GM15510 (cell line): ENCODE data around the gene TMEM51.

ENCODE experiments used
- POLR2A ChIP-seq: IDR thresholded peaks from 3 replicates; pipeline ENCODE4 v1.6.1; 2011; ENCODE audit warnings: borderline replicate concordance; ENCODE audit not compliant: insufficient read length; ENCODE audit errors: extremely low read depth

Gene TMEM51

DNA sequence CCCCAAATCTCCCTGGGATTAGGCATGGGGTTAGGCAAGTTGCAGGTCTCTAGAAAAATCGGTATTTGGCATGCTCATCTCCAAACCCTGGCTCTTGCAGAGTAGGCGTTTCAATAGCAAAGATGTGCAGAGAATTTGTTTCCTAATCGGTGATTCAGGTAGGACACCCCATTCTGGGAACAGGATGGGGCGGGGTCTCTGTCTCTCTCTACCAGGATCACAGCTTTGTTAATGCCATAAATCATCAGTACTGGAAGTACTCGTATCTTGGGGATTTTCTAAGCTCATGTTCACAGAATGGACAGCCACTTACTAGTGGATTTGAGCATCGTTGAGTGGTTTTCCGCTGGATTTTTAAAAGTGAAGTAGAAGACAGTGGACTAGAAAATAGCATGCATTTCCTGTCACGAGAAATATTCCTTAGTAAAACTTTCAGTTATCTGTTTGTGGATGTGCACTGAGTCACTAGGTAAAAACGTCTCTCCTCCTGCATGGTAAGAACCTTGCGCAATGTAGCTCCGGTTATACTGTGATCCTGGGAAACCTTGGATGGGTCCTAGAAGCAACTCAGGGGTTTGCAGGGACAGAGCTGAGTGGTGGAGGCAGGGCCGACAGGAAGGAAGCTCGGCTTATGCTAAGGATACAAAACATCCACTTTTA lies 5.1 kb downstream of the TMEM51 start:
- TF ChIP-seq POLR2A = no peak

DNA sequence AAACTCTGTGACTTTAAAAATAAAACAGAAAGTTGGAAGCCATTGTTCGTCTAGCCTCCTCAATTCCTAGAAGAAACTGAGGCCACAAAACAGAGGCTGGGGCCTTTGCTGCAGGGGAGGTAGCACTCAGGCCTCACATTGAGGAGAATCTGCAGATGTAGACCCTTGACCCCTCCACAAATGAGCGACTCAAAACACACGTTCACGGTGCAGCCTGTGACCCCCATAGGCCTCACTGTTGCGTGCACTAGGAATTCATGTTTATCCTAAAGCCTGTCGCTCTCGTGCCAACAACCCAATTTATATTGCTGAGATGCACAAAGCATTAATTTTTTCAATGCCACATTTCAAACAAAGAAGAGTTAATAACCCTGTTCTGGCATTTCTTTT lies 5.6 kb downstream of the TMEM51 start:
- no peak for TF ChIP-seq POLR2A

- no peak for TF ChIP-seq POLR2A
These were observed 7.1 kb downstream of the TMEM51 start for GRCh38 chr1:15160626-15161025.

DNA sequence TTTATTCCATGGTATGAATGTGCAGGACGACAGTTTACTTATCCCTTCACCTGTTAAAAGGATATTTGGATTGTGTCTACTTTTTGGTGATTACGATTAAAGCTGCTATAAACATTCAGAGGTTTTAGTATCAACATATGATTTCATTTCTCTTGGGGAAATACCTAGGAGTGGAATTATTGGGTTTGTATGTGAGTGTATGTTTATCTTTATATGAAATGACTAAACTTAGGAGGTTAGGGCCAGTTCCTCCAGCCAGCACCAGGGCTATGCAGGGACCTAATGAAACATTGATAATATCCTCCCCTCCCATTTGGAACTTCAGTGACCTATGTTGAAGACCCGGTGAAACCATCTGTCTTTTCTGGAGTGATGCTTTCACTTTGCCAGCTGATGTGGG lies 13.8 kb downstream of the TMEM51 start:
- TF ChIP-seq POLR2A = no peak

- TF ChIP-seq POLR2A = no peak
These were observed 14.9 kb downstream of the TMEM51 start for GRCh38 chr1:15168479-15168878.

GRCh38 chr1:15170071-15170470 lies 16.5 kb downstream of the TMEM51 start:
- TF ChIP-seq POLR2A = no peak

DNA sequence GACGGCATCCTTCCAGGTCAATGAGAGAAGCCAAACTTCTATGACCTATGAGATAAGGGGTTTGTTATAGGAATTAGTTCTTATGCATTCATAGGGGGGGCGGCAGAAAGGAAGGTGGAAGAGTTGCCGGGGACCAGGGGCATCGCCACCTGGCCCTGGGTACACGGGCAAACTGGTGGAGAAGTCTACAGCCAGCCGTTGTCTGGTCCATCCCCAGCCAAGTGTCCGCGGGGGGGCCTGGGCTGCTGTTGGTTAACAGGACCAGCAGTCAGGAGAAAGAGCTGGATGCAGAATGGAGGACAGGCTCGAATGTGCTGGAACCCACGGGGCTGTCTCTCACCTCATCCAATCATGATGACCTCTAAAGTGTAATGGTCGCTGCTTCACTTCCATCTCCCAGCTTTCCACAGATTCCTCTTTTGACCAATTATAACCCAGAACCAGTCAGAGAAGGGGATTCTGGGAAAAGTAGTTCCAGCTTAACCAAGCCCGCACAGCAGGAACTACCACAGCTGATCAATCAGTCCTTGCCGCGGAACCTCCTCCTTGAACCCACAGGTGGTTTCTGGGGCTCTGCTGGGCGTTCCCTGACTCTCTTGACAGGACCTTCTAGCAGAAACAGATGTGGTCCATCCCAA lies 17.8 kb downstream of the TMEM51 start:
- TF ChIP-seq POLR2A = no peak

DNA sequence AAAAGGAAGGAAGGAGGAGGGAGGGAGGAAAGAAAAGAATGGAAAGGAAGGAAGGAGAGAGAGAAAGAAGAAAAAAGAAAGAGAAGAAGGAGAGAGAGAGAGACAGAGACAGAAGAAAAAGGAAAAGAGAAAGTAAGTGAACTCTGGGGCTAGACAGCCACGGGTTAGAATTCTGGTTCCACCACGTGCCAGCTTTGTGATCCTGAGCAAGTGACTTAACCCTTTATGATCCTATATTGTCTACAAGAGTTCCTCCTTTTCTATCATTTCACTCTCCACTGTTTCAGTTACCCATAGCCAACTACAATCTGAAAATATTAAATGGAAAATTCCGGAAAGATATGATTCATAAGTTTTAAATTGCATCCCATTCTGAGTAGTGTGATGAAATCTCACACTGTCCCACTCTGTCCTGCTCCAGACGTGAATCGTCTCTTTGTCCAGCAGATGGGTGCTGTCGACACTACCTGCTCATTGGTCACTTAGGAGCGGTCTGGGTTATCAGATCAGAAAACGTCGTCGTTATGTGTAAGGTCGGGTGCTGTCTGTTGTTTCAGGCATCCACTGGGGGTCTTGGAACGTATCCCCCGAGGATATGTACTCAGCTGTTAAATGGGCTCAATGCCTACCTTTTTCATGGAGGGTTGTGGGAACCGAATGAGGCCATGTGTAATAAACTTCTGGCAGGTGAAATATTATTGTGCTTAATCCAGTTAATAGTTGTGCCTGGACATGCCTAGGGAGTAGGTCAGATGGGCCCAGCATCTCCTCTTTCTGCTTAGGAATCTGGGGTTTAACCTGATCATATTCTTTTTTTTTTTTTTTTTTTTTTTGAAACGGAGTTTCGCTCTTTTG lies 19.1 kb downstream of the TMEM51 start:
- no peak for TF ChIP-seq POLR2A

- no peak for TF ChIP-seq POLR2A
These were observed 20.5 kb downstream of the TMEM51 start for GRCh38 chr1:15173863-15174614.

- TF ChIP-seq POLR2A = no peak
These were observed 21.1 kb downstream of the TMEM51 start for GRCh38 chr1:15174615-15174983.

DNA sequence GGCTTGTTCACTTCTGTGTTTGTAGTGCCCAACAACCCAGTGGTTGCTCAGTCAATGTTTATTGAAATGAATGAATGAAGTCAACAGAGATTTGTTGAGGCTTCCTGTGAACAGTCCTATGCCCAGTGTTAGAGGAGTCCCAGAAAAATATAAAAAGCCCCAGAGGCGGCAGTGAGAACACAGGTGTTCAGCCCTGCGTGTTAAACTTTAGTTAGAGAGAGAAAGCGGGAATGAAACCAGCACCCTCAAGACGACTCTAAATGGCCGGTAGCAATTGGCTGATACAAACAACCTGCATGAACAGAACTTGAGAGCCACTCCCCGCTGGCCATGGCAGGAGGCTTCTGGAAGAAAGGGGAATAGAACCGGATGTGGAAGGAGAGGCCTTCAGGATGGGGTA lies 22.6 kb downstream of the TMEM51 start:
- TF ChIP-seq POLR2A = no peak

- no peak for TF ChIP-seq POLR2A
These were observed 23.5 kb downstream of the TMEM51 start for GRCh38 chr1:15176898-15177665.

GRCh38 chr1:15177710-15178166 lies 24.2 kb downstream of the TMEM51 start:
- no peak for TF ChIP-seq POLR2A
